Measurements from ENCODE around the gene MYOM1.

Gene MYOM1

GRCh38 chr18:3129053-3129864, 90.5 kb downstream of the MYOM1 start:
- no peaks in the 10 kb centered on the region for H3K4me1 ChIP-seq
- H3K27me3 ChIP-seq (ENCODE audit: control insufficient read depth, insufficient read depth, low read length): no peaks in the 10 kb centered on the region
- H3K79me2 ChIP-seq: no peaks in the 10 kb centered on the region
- H2AFZ ChIP-seq: peak overlapping the region; percentile 13
- peak overlapping the region; percentile 3 for H3K4me3 ChIP-seq (ENCODE audit: low read depth, low read length)
- no peak overlapping the region for H3K9ac ChIP-seq
- no peak overlapping the region for H3K27ac ChIP-seq
- no peak overlapping the region for H3K4me2 ChIP-seq (ENCODE audit: low read length)
- H3K36me3 ChIP-seq (ENCODE audit: control insufficient read depth, insufficient read depth, low read length): no peaks in the 10 kb centered on the region
- H3K9me3 ChIP-seq (ENCODE audit: control insufficient read depth, low read length): no peaks in the 10 kb centered on the region
- TF ChIP-seq, protein P1, sequence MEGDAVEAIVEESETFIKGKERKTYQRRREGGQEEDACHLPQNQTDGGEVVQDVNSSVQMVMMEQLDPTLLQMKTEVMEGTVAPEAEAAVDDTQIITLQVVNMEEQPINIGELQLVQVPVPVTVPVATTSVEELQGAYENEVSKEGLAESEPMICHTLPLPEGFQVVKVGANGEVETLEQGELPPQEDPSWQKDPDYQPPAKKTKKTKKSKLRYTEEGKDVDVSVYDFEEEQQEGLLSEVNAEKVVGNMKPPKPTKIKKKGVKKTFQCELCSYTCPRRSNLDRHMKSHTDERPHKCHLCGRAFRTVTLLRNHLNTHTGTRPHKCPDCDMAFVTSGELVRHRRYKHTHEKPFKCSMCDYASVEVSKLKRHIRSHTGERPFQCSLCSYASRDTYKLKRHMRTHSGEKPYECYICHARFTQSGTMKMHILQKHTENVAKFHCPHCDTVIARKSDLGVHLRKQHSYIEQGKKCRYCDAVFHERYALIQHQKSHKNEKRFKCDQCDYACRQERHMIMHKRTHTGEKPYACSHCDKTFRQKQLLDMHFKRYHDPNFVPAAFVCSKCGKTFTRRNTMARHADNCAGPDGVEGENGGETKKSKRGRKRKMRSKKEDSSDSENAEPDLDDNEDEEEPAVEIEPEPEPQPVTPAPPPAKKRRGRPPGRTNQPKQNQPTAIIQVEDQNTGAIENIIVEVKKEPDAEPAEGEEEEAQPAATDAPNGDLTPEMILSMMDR (IDR thresholded peaks at IDR 0.05): peak; percentile 82

GRCh38 chr18:3126457-3127097, 93.2 kb downstream of the MYOM1 start:
- H3K36me3 ChIP-seq (ENCODE audit: control insufficient read depth, insufficient read depth, low read length): no peaks in the 10 kb centered on the region
- no peaks in the 10 kb centered on the region for H3K4me1 ChIP-seq
- H3K4me3 ChIP-seq (ENCODE audit: low read depth, low read length): no peak overlapping the region
- no peak overlapping the region for H3K4me2 ChIP-seq (ENCODE audit: low read length)
- no peak overlapping the region for H2AFZ ChIP-seq
- H3K9me3 ChIP-seq (ENCODE audit: control insufficient read depth, low read length): no peaks in the 10 kb centered on the region
- TF ChIP-seq, protein P1 (IDR thresholded peaks at IDR 0.05): no peak
- H3K79me2 ChIP-seq: no peaks in the 10 kb centered on the region
- H3K27me3 ChIP-seq (ENCODE audit: control insufficient read depth, insufficient read depth, low read length): no peaks in the 10 kb centered on the region
- no peak overlapping the region for H3K9ac ChIP-seq
- H3K27ac ChIP-seq: no peak overlapping the region

- H2AFZ ChIP-seq: no peak overlapping the region
- TF ChIP-seq, protein P1 (IDR thresholded peaks at IDR 0.05): no peak
- H3K4me3 ChIP-seq (ENCODE audit: low read depth, low read length): no peak overlapping the region
- no peaks in the 10 kb centered on the region for H3K9me3 ChIP-seq (ENCODE audit: control insufficient read depth, low read length)
- H3K9ac ChIP-seq: no peak overlapping the region
- H3K36me3 ChIP-seq (ENCODE audit: control insufficient read depth, insufficient read depth, low read length): no peaks in the 10 kb centered on the region
- H3K79me2 ChIP-seq: no peaks in the 10 kb centered on the region
- no peaks in the 10 kb centered on the region for H3K27me3 ChIP-seq (ENCODE audit: control insufficient read depth, insufficient read depth, low read length)
- H3K4me1 ChIP-seq: no peaks in the 10 kb centered on the region
- H3K4me2 ChIP-seq (ENCODE audit: low read length): no peak overlapping the region
- no peak overlapping the region for H3K27ac ChIP-seq
Measured at GRCh38 chr18:3124822-3125221, 94.9 kb downstream of the MYOM1 start.

DNA sequence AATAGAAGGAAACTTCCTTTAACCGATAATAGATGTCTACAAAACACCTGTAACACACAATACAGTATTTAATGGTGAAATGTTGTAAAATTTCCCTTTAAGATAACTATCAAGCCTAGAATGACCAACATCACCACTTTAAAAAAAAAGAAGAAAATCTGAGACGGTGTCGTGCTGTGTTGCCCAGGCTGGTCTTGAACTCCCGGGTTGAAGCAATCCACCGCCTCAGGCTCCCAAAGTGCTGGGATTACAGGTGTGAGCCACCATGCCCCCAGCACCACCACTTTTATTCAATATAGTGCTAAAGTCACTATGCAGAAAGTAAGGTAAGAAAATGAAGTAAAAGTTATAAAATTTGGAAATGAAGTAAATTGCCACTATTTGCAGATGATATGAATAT, 96.9 kb downstream of the MYOM1 start:
- Histone ChIP-seq H2AFZ (no peak overlapping the region), H3K27ac (no peak overlapping the region), H3K4me3 (ENCODE audit: low read depth, low read length) (no peak overlapping the region), H3K4me1 (no peaks in the 10 kb centered on the region), H3K9ac (no peak overlapping the region), H3K79me2 (no peaks in the 10 kb centered on the region), H3K9me3 (ENCODE audit: control insufficient read depth, low read length) (no peaks in the 10 kb centered on the region), H3K4me2 (ENCODE audit: low read length) (no peak overlapping the region), H3K36me3 (ENCODE audit: control insufficient read depth, insufficient read depth, low read length) (no peaks in the 10 kb centered on the region), H3K27me3 (ENCODE audit: control insufficient read depth, insufficient read depth, low read length) (no peaks in the 10 kb centered on the region)
- TF ChIP-seq, protein P1 (IDR thresholded peaks at IDR 0.05): no peak

Data from parathyroid adenoma (tissue), 2 donors.